ENCODE results near the gene HPCAL1. TPM values are rescaled to one million over a fixed set of nuclear protein-coding genes. Genes with fewer than 3 reads are reported as not detected.
A peak's percentile ranks its signal among the peaks of the same experiment; 100 is the strongest.

The HPCAL1 gene
- total and polyA plus RNA-seq, 10 of the 15 experiments (the other 5 are each of a cell fraction or from before 2014, with no cell fraction given): 0.40 to 12.8 (median 7.9) TPM

- Histone ChIP-seq H3K4me2 (ENCODE audit: control insufficient read depth, insufficient read depth) (peak overlapping the region; percentile 96), H3K9ac (ENCODE audit: control insufficient read depth, insufficient read depth, low read length) (peak overlapping the region; percentile 60; the same call in 1 of the 2 replicates), H3K27ac (ENCODE audit: control insufficient read depth, insufficient read depth) (no peak overlapping the region)
Observed at GRCh38 chr2:10300997-10301940, 1.4 kb upstream of the HPCAL1 start.

More at GRCh38 chr2:10300997-10301940, 1.4 kb upstream of the HPCAL1 start:
- Histone ChIP-seq H3K36me3 (ENCODE audit: control insufficient read depth in 2 of 2, insufficient read depth in 2 of 2, low read length in 1 of 2) (no peaks in the 10 kb centered on the region), H3K4me1 (ENCODE audit: control insufficient read depth, insufficient read depth, low read length) (peaks cover 16% of the 10 kb centered on the region), H2AFZ (ENCODE audit: control insufficient read depth, low read depth, low read length) (peak overlapping the region; percentile 92; the same call in 1 of the 2 replicates), H3K9me3 (replicated peaks; ENCODE audit: control insufficient read depth, insufficient read depth, low read length) (no peaks in the 10 kb centered on the region; the same call in 2 of the 3 replicates), H3K27me3 (replicated peaks in 1 of 2; ENCODE audit: control insufficient read depth in 2 of 2, insufficient read depth in 2 of 2, low read length in 1 of 2) (no peaks in the 10 kb centered on the region), H3K4me3 (peak overlapping the region; percentile 62; the same call in 1 of the 2 replicates), H3K79me2 (ENCODE audit: control insufficient read depth, insufficient read depth, low read length) (no peaks in the 10 kb centered on the region), H4K20me1 (ENCODE audit: control insufficient read depth, insufficient read depth) (no peaks in the 10 kb centered on the region)
- intact Hi-C loops (cut with micrococcal nuclease; ENCODE audit: unreplicated experiment): no loop called here
- no peak for FAIRE-seq
- RAD21 ChIA-PET (ENCODE audit: unreplicated experiment): interaction anchor here (0.6 to 9.0 kb wide), 11 partner anchors 25 to 229 kb away, joined by 3 to 154 read pairs (median 5); no protein-coding TSS in a partner anchor
- 81% methylated on average over 22 of the region's 22 CpGs for WGBS (ENCODE audit: insufficient coverage, insufficient replicate concordance, low lambda C conversion rate, missing lambda C conversion rate)
- no peak for ATAC-seq
- no TSS peak for BruUV-seq (replicated peaks)
- DNase-seq (ENCODE audit: low read depth, low spot score): no peak
- CTCF ChIA-PET: interaction anchor here (0.7 to 5.7 kb wide), 12 partner anchors 21 to 205 kb away, joined by 3 to 87 read pairs (median 4); partner anchors contain the start of gene ODC1
- in situ Hi-C loops (cut with MboI): no loop called here
- peak; percentile 87 for TF ChIP-seq MLLT1 (IDR thresholded peaks at IDR 0.05)
- 0 out of 2 replicates have a peak, but pooled peaks have one; percentile 31 for TF ChIP-seq FOXK2 (IDR thresholded peaks at IDR 0.05)
- TF ChIP-seq TCF3 (IDR thresholded peaks at IDR 0.05; ENCODE audit: borderline replicate concordance, insufficient read depth, low read depth, low read length): no peak
- no peak for TF ChIP-seq PAX8 (IDR thresholded peaks at IDR 0.05)
- no peak for TF ChIP-seq PBX3 (IDR thresholded peaks at IDR 0.05; ENCODE audit: insufficient replicate concordance, low read depth, low read length)
- no peak for TF ChIP-seq ATF7 (IDR thresholded peaks at IDR 0.05; ENCODE audit: low read depth)
- no peak for TF ChIP-seq MEF2A (IDR thresholded peaks at IDR 0.05; ENCODE audit: insufficient read depth, low read depth, low read length)
- POLR2A ChIA-PET: interaction anchor here (0.5 to 7.8 kb wide), 10 partner anchors 24 to 1005 kb away, joined by 3 to 55 read pairs (median 5); partner anchors contain the start of gene ODC1
- SMC1A ChIA-PET (ENCODE audit: uncharacterized antibody, unreplicated experiment): interaction anchor here (0.9 to 9.2 kb wide), 9 partner anchors 15 to 177 kb away, joined by 3 to 100 read pairs (median 4); no protein-coding TSS in a partner anchor
